ENCODE measurements around the gene TBX15.

GRCh38 chr1:119032986-119033385 lies 44.8 kb upstream of the TBX15 start:
- no peak for TF ChIP-seq CTCF (IDR thresholded peaks at IDR 0.05; ENCODE audit: low read depth, low read length, poor library complexity, severe bottlenecking)
- no peak for TF ChIP-seq EZH2phosphoT487 (IDR thresholded peaks at IDR 0.05; ENCODE audit: borderline replicate concordance, low read length)
